Hematopoietic multipotent progenitor cell treated with erythropoietin and hydrocortisone succinate and interleukin-3 and kit ligand, for 4 days (in vitro differentiated cells): Measurements from ENCODE around the gene LYPD6.
"Not testable (repeated sequence)": the region's sequence is repeated elsewhere in the genome, so short reads cannot be mapped to it uniquely, and the experiment has no call there.

Experiments used
- DNase-seq: peaks from one replicate; pipeline ENCODE4 v3.0.0-alpha.2; 2015

LYPD6 gene

GRCh38 chr2:149330127-149331022 is at the start of gene LYPD6:
Gene LYPD6, plus strand, starts transcription at chr2:149330587. Its CDS starts 107,122 bp downstream, at chr2:149437709.
- peak; percentile 75 for DNase-seq

GRCh38 chr2:149281441-149281840 is 48.9 kb upstream of the LYPD6 start:
- DNase-seq, result no peak

GRCh38 chr2:149290662-149291061 is 39.7 kb upstream of the LYPD6 start:
- DNase-seq, result no peak

GRCh38 chr2:149291881-149292280 is 38.5 kb upstream of the LYPD6 start:
- DNase-seq, result no peak

- DNase-seq, result no peak
Measured at GRCh38 chr2:149296031-149296430, 34.4 kb upstream of the LYPD6 start.

- no peak for DNase-seq
Measured at GRCh38 chr2:149307014-149307413, 23.4 kb upstream of the LYPD6 start.

GRCh38 chr2:149310349-149310748 is 20.0 kb upstream of the LYPD6 start:
- DNase-seq, result no peak

GRCh38 chr2:149312039-149312438 is 18.3 kb upstream of the LYPD6 start:
- no peak for DNase-seq

GRCh38 chr2:149313512-149313972 is 16.8 kb upstream of the LYPD6 start:
- DNase-seq, result peak; percentile 55

- no peak for DNase-seq
Measured at GRCh38 chr2:149314687-149315086, 15.7 kb upstream of the LYPD6 start.

GRCh38 chr2:149315461-149315860 is 14.9 kb upstream of the LYPD6 start:
- DNase-seq, result no peak

GRCh38 chr2:149318566-149318965 is 11.8 kb upstream of the LYPD6 start:
- DNase-seq, result not testable (repeated sequence)

- DNase-seq, result no peak
Measured at GRCh38 chr2:149320362-149320761, 10.0 kb upstream of the LYPD6 start.

GRCh38 chr2:149329068-149329467 is 1.3 kb upstream of the LYPD6 start:
- peak; percentile 47 for DNase-seq

- peak; percentile 43 for DNase-seq
Measured at GRCh38 chr2:149329489-149330126, 779 bp upstream of the LYPD6 start.

GRCh38 chr2:149331023-149331400 is 625 bp downstream of the LYPD6 start:
- peak; percentile 3 for DNase-seq

GRCh38 chr2:149332364-149332763 is 2.0 kb downstream of the LYPD6 start:
- DNase-seq, result no peak

GRCh38 chr2:149333636-149334035 is 3.2 kb downstream of the LYPD6 start:
- no peak for DNase-seq

- no peak for DNase-seq
Measured at GRCh38 chr2:149334156-149334555, 3.8 kb downstream of the LYPD6 start.

- DNase-seq, result no peak
Measured at GRCh38 chr2:149339324-149339723, 8.9 kb downstream of the LYPD6 start.

- no peak for DNase-seq
Measured at GRCh38 chr2:149342509-149342908, 12.1 kb downstream of the LYPD6 start.

GRCh38 chr2:149344105-149344504 is 13.7 kb downstream of the LYPD6 start:
- DNase-seq, result no peak

- DNase-seq, result no peak
Measured at GRCh38 chr2:149346272-149346671, 15.9 kb downstream of the LYPD6 start.

- no peak for DNase-seq
Measured at GRCh38 chr2:149348291-149348690, 17.9 kb downstream of the LYPD6 start.
